LoVo (cell line): ENCODE results near the gene NCOR1.
"Not testable (repeated sequence)": the region's sequence is repeated elsewhere in the genome, so short reads cannot be mapped to it uniquely, and the experiment has no call there.

Experiments
- DNase-seq: peaks from one replicate; pipeline ENCODE4 v3.0.0-alpha.2; 2016; ENCODE audit warnings: low spot score

Gene NCOR1

GRCh38 chr17:16215002-16215272 is 397 bp downstream of the NCOR1 start:
- DNase-seq: no peak

GRCh38 chr17:16214190-16215001 is 938 bp downstream of the NCOR1 start:
- DNase-seq: no peak

DNA sequence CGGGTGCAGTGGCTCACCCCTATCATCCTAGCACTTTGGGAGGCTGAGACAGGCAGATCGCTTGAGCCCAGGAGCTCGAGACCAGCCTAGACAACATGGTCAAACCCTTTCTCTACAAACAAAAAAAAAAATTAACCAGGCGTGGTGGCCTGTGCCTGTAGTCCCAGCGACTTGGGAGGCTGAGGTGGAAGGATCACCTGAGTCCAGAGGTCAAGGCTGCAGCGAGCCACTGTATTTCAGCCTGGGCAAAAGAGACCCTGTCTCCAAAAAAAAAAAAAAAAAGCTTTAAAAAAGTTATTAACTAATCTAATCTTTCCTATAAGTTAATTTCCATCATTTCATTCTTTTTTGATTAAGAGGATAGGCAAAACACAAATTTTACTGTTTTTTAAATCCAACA is 2.5 kb downstream of the NCOR1 start:
- DNase-seq: no peak

DNA sequence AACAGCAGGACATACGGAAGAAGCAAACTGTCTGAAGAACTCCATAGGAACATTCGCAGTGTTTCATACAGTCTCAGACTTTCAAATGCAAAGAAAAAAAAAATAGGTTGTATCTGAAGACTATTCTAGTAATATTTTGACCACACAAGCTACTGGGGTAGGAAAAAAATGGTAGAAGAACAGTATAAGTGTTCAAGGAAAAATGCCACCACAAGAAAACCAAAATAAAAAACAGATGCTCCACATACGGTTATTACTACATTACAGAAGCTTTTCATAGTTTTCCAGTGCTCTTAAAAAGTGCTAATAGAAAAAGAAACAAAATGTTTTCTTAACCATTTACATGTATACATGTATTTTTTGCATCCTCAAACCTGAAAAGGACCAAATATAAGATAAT is 3.7 kb downstream of the NCOR1 start:
- DNase-seq: no peak

DNA sequence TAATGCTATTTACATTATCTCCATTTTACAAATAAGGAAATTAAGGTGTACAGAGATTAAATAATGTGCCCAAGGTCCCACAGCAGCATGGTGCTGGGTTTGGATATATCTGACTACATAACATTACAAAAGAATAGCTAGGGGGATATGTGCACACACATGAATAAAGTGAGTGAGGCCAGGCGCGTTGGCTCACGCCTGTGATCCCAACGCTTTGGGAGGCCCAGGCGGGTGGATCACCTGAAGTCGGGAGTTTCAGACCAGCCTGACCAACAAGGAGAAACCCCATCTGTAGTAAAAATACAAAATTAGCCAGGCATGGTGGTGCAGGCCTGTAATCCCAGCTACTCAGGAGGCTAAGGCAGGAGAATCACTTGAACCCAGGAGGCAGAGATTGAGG is 10.6 kb downstream of the NCOR1 start:
- DNase-seq: not testable (repeated sequence)

DNA sequence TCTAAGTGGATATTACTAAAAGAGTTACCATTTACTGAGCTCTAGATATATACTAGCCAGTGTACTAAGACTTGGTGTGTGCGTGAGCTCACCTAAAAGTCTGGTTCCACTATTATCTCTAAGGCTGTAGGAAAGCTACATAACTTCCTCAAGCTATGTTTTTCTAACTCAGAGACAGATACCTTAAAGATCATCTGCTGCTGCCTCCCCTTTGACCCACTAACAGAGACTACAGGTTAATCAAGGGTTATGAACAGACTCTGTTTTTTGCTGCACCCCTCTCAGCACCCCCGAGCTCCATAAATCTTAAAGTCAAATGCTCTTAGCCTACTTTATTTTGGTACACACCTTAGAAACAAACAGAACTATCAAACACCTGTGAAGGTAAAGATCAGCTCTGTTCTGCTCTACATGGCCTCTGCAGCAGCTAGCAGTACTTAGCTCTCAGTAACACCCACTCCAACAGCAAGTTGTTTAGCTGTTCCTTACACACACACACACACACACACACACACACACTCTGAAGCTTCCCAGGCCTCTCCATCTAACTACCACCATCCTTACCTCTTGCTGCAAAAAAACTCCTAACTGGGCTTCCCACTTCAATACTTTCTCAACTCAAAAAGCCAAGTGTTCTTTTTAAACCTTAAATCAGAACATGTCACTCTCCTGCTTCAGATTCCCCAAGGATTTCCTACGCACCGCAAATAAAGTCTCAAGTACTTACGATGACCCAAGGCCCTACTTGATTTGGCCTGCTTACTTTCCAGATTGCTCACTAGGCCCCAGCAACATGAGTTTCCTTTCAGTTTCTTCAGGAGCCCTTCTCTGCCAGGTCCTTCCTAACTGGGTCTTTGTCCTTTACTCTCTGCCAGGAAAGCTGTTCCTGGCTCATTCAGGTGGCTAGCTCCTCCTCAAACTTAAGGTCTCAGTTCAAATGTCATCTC is 12.5 kb downstream of the NCOR1 start:
- DNase-seq: not testable (repeated sequence)

- not testable (repeated sequence) for DNase-seq
These were observed 13.6 kb downstream of the NCOR1 start for GRCh38 chr17:16201693-16202131.

- no peak for DNase-seq
These were observed 16.2 kb downstream of the NCOR1 start for GRCh38 chr17:16199093-16199492.

- no peak for DNase-seq
These were observed 18.1 kb downstream of the NCOR1 start for GRCh38 chr17:16197276-16197675.

- not testable (repeated sequence) for DNase-seq
These were observed 21.0 kb downstream of the NCOR1 start for GRCh38 chr17:16194307-16194835.

DNA sequence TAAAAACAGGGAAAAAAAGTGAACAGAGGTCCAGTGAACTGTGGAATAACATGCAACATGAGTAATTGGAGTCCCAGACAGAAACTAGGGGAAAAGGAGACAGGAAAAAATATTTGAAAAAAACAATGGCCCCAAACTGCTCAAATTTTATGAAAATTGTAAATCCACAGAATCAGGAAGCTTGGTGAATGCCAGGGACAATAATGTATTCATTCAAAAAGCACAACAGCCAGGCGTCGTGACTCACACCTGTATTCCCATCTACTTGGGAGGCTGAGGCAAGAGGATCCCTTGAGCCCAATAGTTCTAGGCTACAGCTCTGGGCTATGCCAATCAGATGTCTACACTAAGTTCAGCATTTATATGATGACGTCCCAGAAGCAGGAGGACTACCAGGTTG is 23.7 kb downstream of the NCOR1 start:
- no peak for DNase-seq

DNA sequence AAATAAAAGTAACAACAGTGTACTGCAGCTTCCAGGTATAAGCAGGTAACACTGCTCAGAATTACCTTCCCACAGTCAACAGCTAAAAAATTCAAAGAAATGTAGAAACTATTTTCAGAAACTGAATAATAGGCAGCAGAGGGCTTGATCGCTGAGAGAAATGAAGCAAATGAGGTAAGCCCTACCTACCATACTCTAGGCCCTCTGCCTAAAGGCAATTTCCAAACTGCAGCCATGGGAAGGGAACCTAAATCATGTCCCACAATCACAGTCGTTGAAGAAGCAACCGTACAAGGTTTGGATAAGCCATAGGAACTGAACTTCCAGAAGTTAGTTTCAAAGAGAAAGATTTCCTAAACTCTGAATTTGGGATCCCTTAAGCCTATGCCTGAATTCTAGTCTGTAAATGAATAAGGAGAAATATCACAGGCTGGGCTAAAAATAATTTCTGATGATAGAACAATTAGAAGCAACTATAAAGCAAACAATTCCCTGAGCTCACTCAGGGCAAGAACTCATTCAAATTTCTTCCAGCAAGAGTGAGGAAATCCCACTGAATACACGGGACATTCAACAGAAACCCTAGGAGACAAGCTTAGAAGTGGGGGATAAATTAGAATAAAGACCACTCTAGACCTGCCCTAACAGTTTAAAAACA is 24.5 kb downstream of the NCOR1 start:
- DNase-seq: no peak

- no peak for DNase-seq
These were observed 25.5 kb downstream of the NCOR1 start for GRCh38 chr17:16189791-16190348.

DNA sequence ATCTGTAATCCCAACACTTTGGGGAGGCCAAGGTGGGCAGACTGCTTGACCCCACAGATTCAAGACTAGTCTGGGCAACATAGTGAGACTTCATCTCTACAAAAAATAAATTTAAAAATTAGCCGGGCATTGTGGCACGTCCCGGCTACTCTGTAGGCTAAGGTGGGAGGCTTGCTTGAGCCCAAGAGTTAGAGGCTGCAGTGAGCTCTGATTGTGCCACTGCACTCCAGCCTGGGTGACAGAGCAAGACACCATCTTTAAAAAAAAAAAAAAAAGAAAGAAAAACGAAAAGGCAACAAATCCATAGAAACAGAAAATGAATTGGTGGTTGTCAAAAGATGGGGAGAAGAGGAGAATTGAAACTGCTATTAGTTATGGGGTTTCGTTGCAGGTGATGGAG is 27.7 kb downstream of the NCOR1 start:
- DNase-seq: no peak

DNA sequence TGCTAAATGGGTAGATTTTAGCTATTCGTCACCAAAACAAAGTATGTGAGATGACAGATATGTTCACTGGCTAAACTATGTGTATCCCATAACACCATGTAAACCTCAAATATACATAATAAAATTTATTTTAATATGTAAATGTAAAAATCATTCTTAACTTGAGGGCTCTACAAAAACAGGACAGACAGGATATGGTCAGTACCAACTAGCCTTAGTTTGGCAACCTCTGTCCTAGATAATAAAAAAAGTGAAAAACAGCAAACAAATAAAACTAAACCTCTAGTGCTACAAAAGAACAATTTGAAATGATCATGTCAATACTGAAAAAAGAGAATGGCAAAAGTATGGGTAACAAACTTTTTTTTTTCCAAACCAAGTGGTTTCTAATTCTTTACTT is 33.8 kb downstream of the NCOR1 start:
- no peak for DNase-seq

DNA sequence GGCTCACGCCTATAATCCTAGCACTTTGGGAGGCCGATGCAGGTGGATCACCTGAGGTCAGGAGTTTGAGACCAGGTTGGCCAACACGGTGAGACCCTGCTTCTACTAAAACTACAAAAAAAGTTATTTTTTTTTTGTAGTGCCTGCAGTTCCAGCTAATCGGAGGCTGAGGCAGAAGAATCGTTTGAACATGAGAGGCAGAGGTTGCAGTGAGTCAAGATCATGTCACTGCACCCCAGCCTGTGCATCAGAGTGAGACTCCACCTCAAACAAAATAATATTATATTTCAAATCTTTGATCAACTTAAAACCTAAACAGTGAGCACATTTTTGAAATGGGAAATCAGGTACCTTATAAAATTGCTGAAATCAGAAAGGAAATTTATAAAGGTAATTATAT is 36.5 kb downstream of the NCOR1 start:
- no peak for DNase-seq

GRCh38 chr17:16171613-16172012 is 43.7 kb downstream of the NCOR1 start:
- no peak for DNase-seq

DNA sequence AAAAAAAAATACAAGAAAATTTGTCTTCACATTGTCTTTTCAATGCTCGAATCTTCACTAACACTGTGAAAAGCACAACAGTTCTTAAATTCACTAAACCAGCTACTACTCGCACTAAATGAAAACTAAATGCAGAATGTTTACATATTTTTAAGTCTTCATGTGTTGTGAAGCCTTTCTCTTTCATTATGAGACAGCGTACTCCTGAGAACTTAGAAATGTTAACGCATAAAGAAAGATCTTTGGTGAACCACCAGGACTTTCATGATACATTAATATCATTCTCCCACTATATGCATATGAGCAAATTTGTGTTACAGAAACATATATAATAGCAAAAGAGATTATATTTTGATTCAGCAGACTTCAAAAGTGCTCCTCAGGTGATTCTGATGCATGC is 48.6 kb downstream of the NCOR1 start:
- DNase-seq: not testable (repeated sequence)

- no peak for DNase-seq
These were observed 56.6 kb downstream of the NCOR1 start for GRCh38 chr17:16158714-16159113.

GRCh38 chr17:16155536-16155935 is 59.8 kb downstream of the NCOR1 start:
- no peak for DNase-seq

GRCh38 chr17:16152326-16152725 is 63.0 kb downstream of the NCOR1 start:
- not testable (repeated sequence) for DNase-seq

DNA sequence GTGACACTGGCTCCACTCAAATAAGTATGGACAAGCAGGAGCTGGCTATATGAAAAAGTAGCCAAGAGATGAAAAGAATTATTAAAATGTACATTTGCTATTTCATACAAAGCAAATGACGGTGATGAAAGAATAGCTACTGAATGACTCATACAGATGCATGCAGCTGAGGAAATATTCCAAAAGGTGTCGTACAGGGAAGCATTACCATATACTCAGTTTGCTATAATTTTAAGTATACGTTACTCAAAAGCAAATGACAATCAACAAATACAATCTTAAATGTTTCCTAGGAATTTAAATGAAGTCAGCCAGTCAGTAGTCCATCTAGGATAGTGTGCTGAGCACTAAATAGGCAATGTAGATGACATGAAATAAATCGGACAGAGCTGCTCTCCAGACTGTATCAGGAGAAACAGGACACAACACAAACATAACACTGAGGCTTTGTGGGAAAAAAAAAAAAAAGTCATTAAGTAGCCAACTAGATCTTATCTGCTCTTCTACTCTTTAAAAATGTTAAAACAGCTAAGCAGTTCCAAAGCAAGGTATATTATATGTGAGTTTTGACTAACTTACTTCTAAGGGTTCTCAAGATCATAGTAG is 65.0 kb downstream of the NCOR1 start:
- no peak for DNase-seq
